H1 (cell line): Measurements from ENCODE around the gene TNS1. TPM values are rescaled to one million over a fixed set of nuclear protein-coding genes. Genes with fewer than 3 reads are reported as not detected.

Experiments
- BACH1 ChIP-seq: IDR thresholded peaks from 2 replicates; pipeline ENCODE4 v1.6.1; 2012; ENCODE audit warnings: low read length, improper control_type of control experiment
- CBX5 ChIP-seq: fragments of 300-800, 300-1000 bp; sonication (generic); IDR thresholded peaks from 2 replicates; pipeline ENCODE4 v1.7.1; 2016; ENCODE audit warnings: antibody characterized with exemption, low read length, low read depth
- CBX8 ChIP-seq: fragments of 300-800, 300-1000 bp; sonication (generic); IDR thresholded peaks from 2 replicates; pipeline ENCODE4 v1.7.1; 2016; ENCODE audit warnings: low read depth, low read length, borderline replicate concordance
- CEBPB ChIP-seq: IDR thresholded peaks from 2 replicates; pipeline ENCODE4 v1.6.1; 2012; ENCODE audit warnings: low read depth, low read length
- EP300 ChIP-seq, 2 experiments: IDR thresholded peaks; 1 replicate in 1 of 2; 2 replicates in 1 of 2; pipeline ENCODE4 v1.6.1; 2011 to 2012; ENCODE audit warnings: low read depth in 2 of 2, low read length in 2 of 2, mild to moderate bottlenecking in 2 of 2, borderline replicate concordance in 1 of 2, inconsistent platforms in 1 of 2, moderate library complexity in 1 of 2
- SIRT6 ChIP-seq: IDR thresholded peaks from one replicate; pipeline ENCODE4 v1.7.1; 2012; ENCODE audit warnings: low read length, inconsistent platforms
- SIX5 ChIP-seq: IDR thresholded peaks from 2 replicates; pipeline ENCODE4 v1.6.1; 2011; ENCODE audit warnings: mild to moderate bottlenecking, low read depth, low read length
- polyA plus RNA-seq, 7 experiments: library from polyadenylated mRNA; depleted of rRNA in 3 of 7; stranded (reverse) in 5 of 7; unstranded in 2 of 7; fragments of >200 nt in 5 of 7; fragments of 200-250 nt in 2 of 7; gene quantifications; 1 replicate in 5 of 7; 2 replicates in 1 of 7; 4 replicates in 1 of 7; pipeline versions ENCODE4 v1.2.1 to v1.2.3, GENCODE V29; 2011 to 2013; ENCODE audit warnings: missing spikeins in 2 of 7, mixed read lengths in 2 of 7
- total RNA-seq: library from RNA; stranded (reverse); fragmentation: NEBNext Ultra II Directional; extraction: Animal tissue kit (Norgen Biotek cat#: 25700); gene quantifications from 2 replicates; pipeline ENCODE4 v1.2.1, GENCODE V29; 2021
- TF ChIP-seq, protein P1 (sequence below): IDR thresholded peaks from 2 replicates; pipeline ENCODE4 v1.6.1; 2011; ENCODE audit warnings: low read length, improper control_type of control experiment
- TF ChIP-seq, protein P2 (sequence below): IDR thresholded peaks from 2 replicates; pipeline ENCODE4 v1.6.1; 2011; ENCODE audit warnings: low read depth, mild to moderate bottlenecking, low read length; ENCODE audit not compliant: insufficient read depth

Gene TNS1
- total and polyA plus RNA-seq, 2 of the 8 experiments (the other 6 are each of a cell fraction or from before 2014, with no cell fraction given): 1.5 to 5.1 TPM

DNA sequence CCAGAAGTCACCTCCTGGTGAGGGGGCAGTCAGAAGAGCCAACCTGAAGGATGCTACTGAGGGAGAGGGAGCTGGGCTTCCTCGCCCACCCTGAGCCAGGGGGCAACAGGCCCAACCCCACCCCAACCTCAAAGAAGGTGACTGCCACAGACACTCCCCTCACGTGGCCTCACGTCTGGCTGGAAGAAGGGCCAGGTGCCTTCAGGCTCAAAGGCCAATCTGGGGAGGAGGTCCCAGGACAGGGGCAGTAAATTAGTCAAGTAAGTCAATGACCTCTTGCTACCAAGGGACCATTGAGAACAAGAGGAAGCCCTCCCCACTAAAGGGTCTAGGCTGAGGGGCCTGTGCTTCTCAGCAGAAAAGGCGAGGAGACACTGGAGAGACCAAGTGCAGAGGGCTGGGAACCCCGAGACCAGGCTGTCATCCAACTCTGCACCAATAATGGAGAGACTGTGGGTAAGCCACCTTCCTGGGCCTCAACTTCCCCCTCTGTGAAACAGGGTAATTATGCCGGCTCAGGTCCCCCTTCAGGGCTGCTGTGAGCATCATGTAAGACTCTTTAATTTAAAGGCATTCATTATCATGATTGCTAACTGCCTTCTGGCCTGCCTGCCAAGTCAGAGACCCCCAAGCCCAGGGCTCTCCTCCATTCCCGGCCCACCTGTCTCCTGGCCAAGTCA, 20.2 kb upstream of the TNS1 start (continued):
- TF ChIP-seq, protein P1, sequence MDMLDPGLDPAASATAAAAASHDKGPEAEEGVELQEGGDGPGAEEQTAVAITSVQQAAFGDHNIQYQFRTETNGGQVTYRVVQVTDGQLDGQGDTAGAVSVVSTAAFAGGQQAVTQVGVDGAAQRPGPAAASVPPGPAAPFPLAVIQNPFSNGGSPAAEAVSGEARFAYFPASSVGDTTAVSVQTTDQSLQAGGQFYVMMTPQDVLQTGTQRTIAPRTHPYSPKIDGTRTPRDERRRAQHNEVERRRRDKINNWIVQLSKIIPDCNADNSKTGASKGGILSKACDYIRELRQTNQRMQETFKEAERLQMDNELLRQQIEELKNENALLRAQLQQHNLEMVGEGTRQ: no peak
- TF ChIP-seq SIX5 (no peak), EP300 (IDR thresholded peaks at IDR 0.05; ENCODE audit: borderline replicate concordance in 1 of 2, low read depth in 2 of 2, low read length in 2 of 2) (no peak), BACH1 (no peak), SIRT6 (no peak), CBX8 (no peak), CBX5 (no peak), CEBPB (no peak)
- TF ChIP-seq, protein P2, sequence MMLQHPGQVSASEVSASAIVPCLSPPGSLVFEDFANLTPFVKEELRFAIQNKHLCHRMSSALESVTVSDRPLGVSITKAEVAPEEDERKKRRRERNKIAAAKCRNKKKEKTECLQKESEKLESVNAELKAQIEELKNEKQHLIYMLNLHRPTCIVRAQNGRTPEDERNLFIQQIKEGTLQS: no peak
